HL-60 (cell line): ENCODE measurements around the gene FAIM.

ENCODE experiments used
- CTCF ChIP-seq: IDR thresholded peaks from one replicate; pipeline ENCODE4 v1.5.1; 2011; ENCODE audit warnings: low read length, control low read depth, inconsistent platforms; ENCODE audit not compliant: insufficient read depth
- POLR2AphosphoS5 ChIP-seq: IDR thresholded peaks from 2 replicates; pipeline ENCODE4 v1.6.1; 2012; ENCODE audit warnings: low read depth
- REST ChIP-seq: IDR thresholded peaks from 2 replicates; pipeline ENCODE4 v1.6.1; 2012; ENCODE audit warnings: low read depth; ENCODE audit not compliant: insufficient replicate concordance

GRCh38 chr3:138649134-138649533, 40.6 kb downstream of the FAIM start:
- TF ChIP-seq POLR2AphosphoS5 = no peak
- TF ChIP-seq CTCF = no peak
- TF ChIP-seq REST = no peak
